ENCODE measurements around the gene SH2D7. TPM values are rescaled to one million over a fixed set of nuclear protein-coding genes. Genes with fewer than 3 reads are reported as not detected.

SH2D7 gene
- polyA plus RNA-seq, 3 donors, result 0.44 to 0.58 (median 0.55) TPM

DNA sequence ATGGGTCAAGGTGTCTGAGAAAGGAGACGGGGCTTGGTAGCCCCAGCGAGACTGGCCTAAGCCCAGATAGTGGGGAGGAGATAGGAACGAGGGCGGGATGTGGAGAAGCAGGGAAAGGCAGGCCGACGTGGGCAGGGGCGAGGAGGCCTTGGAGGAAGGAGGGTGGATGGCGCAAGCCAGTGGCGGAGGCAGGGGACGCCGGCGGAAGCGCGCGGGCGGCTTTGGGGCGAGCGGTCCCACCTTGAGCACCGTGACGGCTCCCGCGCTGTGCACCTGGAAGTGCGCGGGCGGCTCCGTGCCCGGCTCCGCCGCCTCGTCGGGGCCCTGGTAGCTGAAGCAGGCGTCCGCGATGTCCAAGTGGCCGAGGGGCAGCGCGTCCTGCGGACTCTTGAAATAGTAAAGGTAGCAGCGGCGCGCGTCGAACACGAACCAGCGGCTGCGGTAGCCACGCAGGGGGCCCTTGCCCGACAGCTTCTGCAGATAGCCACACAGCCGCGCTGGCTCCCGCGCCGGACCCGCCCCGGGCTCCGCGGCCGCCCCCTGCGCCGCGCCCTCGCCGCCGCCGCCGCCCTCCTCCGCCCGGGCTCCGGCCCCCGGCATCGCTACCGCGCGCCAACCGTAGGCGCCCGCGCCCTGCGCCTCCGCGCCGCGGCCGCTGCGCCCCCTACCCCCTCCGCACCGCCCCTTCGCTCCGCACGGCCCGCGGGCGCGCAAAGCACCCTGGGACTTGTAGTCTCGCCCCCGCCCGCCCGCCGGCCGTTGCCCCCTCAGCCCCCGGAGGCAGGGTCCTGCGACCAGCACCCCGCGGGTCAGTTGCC is 15.1 kb upstream of the SH2D7 start, which contains the start of gene TBC1D2B:
TSS of gene TBC1D2B (minus strand) at position 659 of the 818 bp plus-strand sequence. CDS start at position 600, 59 bp downstream.
- no peak for DNase-seq (ENCODE audit: low read depth in 3 of 3, low spot score in 2 of 3)

DNA sequence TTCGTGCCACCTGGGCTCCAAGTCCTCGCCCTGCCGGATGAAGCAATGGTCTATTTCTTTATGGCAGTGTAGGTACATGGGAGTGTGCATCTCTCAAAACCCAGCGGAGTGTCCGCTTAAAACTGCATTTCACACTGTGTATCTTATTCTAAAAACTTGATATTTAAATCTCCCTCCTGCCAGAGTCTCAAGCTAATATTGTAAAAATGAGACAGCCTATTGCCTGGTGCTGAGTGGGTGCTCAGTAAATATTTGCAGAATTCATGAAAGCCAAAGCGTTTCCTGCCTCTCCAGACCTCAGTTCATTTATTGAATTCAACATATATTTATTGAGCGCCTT is 14.5 kb upstream of the SH2D7 start:
- DNase-seq (ENCODE audit: low read depth in 3 of 3, low spot score in 2 of 3), result no peak

DNA sequence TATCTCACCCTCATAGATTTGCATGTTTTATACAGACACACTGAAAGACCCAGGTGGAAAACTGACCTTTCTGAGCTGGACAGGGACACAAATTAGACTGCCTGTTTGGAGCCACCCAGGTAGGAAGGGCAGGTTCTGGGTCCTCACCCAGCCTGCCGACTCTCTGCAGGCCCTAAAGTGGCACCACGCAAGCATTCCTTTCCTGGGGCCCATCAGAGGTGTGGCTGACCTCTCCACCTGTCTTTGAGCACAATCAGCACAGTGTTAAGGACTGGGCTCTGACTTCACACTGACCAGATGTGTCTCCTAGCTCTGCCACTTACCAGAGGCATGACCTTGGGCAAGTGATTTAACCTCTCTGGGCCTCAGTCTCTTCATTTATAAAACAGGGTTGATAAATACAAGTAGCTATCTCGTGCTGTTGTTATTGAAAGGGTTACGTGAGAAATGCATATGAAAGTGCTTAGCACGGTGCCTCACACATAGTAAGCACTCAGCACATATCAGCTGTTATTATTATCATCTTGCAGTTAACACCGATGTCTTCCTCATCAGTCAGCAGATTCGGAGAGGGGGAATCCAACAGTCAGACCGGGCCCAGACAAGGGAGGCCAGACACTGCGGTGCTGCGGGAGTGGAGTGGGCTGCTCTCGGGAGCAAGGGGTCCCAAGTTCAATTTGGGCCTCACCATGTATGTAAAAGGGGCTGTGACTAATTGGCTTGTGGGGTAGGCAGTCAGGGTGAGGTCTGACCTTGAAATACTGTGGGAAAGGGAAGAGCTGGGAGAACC is 12.9 kb upstream of the SH2D7 start:
- DNase-seq (ENCODE audit: low read depth in 3 of 3, low spot score in 2 of 3), result no peak

DNA sequence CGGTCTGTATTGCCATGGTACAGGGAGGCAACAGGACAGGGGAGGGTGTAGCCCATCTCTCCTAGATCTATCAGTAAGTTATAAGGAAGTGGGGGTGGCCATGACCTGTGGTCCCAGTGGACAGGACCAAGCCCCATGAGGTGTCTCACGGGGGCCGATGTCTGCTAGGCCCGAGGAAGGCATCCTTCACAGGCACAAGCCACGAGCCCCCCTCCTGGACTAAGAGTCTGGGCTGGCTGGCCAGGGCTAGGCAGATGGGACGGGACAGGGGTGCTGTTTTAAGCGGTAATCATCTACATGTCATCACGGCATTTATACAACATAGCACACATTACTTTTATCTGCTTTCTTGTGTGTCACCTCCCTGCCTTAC is 12.3 kb upstream of the SH2D7 start:
- DNase-seq (ENCODE audit: low read depth in 3 of 3, low spot score in 2 of 3), result no peak

DNA sequence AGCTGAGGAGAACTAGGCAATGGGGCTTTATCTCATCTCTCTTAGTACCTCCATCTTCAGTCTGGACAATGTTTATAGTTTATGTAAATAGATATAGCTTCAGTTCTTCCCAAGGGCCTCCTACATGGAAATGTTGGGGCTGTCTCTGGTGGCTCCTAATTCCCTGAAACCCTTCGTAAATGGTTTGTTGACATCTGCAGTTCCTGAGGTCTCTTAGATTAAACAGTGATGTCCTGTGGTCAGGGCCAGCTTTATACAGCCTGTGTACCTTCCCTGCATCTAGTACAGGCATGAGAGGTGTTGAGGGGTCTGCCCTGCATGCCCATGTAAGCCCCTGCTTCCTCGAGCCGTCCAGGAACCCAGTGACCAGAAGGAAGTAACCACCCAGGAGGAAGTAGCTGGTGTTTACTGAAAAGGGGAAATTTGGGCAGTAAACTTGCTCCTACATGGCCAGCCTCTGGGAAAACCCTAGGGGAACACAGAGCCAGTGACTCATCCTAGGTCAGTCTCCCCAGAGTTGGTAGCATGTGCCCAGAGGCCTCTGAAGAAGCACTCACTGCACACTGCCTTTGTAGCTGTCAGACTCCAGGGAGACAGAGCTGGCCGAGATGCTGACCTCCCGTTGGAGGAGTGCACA is 10.1 kb upstream of the SH2D7 start:
- DNase-seq (ENCODE audit: low read depth in 3 of 3, low spot score in 2 of 3), result no peak

DNA sequence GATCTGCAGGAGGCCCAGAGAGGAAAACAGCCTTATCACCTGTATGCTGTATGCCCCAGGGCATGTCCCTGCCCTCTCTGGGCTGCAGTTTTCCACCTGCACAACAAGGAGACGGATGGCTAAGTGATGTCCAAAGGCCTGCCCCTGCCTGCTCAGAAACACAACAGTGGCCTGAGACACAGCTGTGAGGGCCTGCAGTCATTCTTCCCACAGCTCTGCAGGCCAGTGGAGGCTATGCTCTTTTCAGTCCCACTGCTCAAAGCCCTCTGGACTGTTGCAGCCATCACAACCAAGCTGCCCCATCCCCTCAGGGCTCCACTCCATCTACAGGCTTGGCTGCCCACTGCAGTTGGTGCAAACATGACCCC is 9.6 kb upstream of the SH2D7 start:
- no peak for DNase-seq (ENCODE audit: low read depth in 3 of 3, low spot score in 2 of 3)

DNA sequence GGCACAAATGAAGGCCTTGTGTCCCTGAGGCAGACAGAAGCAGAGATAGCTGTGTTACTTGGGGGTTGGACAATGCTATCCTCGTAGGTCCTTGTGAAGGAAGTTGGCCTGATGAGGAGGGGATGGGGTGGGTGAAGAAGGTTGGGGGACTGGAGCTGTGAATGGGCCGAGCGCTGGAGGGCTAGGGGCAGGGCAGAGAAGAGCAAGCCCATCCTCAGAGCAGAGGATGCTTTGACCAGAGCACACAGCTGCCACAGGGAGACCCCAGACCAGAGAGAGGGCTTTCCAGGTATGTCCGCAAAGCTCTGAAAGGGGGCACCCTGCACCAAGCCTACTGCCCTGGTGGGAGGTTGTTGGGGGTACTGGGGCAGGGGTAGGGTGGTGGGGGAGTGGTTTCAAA is 9.2 kb upstream of the SH2D7 start:
- no peak for DNase-seq (ENCODE audit: low read depth in 3 of 3, low spot score in 2 of 3)

DNA sequence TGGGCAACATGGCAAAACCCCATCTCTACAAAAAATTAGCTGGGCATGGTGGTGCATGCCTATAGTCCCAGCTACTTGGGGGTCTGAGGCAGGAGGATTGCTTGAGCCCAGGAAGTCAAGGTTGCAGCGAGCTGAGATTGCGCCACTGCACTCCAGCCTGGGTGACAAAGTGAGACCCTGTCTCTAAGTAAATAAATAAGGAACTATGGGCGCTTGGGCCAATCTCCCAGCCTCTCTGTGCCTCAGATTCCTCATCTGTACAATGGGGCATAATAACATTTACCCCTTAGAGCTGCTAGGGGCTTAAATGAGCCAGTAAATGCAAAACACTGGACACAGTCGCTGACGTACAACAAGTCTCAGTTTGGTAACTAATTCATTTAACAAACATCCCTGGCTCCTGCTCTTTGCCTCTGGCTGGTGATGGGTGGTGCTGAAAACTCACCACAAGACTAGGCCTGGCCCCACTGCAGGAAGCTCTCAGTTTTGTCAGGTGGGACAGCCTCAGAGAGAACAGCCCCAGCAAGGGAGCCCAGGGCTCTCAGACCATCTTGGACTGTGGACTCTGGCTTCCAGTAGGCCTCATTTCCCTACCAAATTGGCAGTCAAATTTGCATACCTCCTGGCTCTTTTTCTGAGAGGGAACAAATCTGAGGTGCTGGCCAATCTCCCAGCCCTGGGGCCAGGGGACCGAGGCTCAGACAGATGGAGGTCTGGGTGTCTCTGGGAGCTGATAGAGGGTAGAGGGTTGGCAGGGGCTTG is 8.5 kb upstream of the SH2D7 start:
- DNase-seq (ENCODE audit: low read depth in 3 of 3, low spot score in 2 of 3), result no peak

DNA sequence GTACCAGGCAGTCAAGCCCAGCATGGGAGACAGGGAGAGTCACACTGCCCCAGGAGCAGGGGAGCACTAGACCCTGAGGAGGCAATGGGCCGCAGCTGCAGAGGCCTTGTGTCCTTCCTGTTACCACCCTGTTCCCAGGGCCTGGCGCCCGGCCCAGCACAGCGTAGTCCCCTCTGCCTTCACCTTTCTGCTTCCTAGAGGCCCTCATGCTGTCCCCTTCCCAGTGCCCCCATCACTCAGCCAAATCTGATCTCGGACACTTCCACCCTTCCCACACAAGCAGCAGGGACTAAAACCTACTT is 8.0 kb upstream of the SH2D7 start:
- DNase-seq (ENCODE audit: low read depth in 3 of 3, low spot score in 2 of 3), result no peak

DNA sequence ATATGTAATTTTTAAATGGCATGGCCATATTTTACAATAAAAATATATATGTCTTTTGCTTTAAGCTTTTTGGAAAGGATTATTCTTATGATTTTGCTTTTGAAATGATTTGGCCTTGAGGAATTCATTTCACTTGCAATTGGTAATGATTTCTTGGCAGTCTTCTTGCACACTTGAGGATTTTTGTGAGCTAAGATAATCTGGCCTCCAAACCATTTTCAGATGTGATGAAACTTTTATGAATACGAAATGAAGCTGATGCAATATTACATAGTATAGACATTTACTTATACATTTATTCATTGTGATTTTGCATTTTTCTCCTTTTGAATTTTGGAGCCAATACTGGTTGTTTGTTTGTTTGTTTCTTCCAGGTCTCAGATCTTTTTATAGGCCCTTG is 6.4 kb upstream of the SH2D7 start:
- no peak for DNase-seq (ENCODE audit: low read depth in 3 of 3, low spot score in 2 of 3)

DNA sequence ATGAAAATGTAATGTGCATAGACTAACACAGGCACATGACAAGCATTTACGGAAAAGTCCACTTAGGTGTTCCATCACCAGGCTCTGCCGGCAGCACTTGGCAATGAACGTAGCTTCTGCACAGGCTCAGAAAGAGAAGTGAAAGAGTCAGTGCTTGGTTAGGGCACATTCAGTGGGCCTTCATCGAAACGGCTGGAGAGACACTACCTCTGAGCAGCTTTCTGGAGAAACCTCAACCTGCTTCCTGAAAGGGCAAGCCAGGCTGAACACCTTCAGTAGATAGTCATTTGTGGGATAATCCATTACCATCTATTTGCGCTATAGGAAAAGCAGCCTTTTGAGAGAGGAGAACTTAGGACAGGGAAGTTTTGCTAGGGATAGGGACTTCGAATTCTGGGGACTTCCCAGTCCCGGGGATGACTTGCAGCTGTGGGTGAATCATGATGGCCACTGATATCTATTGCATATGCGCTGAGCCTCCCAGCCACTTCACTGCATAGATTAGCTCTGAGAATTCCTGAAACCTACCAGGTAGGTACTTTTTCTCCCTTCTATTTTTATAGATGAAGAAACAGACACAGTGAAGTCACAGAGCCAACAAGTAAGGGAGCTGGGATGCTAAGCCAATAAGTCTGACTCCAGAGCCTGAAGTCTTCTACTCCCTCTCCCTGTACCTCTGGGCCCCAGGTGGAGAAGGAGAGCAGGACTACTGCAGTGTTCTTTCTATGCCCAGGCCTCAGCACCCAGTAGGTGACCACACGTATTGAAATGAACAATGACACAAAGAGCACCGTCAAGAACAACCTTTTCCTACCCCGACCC is 4.2 kb upstream of the SH2D7 start:
- DNase-seq (ENCODE audit: low read depth in 3 of 3, low spot score in 2 of 3), result no peak

DNA sequence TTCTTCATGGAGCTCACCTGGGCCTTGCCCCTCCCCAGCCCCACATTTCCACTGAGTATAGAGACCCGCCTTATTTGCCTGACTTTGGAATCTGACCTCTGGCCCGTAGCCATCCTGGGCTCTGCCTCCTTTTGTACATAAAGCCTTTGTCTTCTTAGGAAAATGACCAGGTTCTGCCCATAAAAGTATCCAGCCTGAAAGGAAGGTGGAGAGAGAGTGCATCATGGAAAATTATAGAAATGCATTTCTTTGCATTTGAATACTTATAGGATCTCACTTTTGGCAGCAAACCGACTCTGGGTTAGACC is 3.6 kb upstream of the SH2D7 start:
- DNase-seq (ENCODE audit: low read depth in 3 of 3, low spot score in 2 of 3), result no peak

DNA sequence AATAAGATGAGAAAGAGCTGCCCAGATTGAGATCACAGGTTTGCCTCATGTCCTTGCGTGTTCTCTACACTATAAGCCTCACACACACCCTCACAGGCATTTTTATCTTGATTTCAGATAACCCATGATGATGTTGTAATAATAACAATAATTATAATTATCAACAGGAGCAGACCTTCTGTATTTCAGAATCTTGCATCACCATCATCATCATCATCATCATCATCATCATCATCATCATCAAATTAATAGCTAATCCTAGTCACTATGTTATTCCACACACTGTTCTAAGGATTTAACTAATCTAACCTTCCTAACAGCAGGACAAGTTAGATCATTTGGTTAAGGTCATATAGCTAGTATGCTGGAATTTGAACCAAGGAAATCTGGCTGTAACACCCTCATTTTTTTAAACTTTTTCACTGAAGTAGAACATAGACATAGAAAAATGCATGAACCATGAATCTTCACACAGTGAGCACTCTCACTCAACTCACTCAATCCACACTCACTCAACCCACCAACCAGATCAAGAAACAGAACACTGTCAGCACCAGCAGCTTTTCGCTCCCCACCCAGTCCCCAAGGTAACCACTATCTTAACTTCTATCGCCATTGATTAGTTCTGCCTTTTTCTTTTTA is 1.8 kb upstream of the SH2D7 start:
- DNase-seq (ENCODE audit: low read depth in 3 of 3, low spot score in 2 of 3), result no peak

DNA sequence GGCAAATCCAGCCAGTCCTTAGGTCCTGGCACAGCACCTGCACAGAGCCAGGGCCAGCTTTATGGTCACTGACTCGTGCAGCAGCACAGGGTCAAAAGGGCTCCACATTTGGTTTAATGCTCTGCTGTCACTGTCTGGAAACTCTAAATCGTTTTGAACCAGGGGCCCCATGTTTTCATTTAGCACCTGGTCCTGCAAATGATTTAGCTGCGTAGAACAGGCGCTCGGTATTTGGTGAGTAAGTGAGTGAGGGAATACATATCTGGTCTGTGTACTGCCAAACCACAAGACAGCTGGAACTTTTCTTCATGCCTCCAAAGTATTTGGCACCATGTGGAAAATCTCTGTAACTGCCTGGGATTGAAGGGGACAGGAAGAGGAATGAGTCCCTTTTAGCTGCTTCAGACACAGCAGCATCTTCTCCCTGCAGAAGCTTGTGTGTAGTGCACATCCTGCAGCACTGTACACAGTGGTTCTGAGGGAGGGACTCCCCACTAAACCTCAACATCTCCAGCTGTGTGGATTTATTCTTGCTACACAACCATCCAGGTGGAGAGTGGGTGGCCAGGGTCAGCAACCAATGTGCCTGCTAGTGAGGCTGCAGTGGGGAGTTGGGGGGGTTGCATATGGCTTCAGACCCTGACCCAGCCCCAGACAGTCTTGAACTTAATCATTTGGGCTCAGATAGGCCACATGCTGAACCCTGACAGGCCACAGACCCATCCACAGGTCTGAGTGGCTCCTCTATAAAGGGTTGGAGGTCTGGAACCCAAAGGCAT is 1.1 kb downstream of the SH2D7 start:
- peak in 1 of 3 donors; percentile 61 for DNase-seq (ENCODE audit: low read depth in 3 of 3, low spot score in 2 of 3)

DNA sequence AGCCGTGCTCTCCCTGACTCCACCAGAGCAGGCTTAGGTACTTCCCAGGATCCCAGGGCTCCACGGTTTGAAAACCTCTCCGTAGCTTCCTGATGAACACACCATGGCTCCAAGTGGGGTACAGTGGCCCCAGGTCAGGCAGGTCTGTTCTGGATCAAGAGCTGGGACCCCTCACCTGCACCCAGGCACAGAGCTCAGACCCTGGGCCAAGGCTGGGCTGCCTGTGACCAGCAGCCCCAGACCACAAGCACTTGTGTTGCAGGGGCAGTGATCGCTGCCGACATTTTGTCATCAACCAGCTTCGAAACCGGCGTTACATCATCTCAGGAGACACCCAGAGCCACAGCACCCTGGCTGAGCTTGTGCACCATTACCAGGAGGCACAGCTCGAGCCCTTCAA is 5.3 kb downstream of the SH2D7 start:
- no peak for DNase-seq (ENCODE audit: low read depth in 3 of 3, low spot score in 2 of 3)

DNA sequence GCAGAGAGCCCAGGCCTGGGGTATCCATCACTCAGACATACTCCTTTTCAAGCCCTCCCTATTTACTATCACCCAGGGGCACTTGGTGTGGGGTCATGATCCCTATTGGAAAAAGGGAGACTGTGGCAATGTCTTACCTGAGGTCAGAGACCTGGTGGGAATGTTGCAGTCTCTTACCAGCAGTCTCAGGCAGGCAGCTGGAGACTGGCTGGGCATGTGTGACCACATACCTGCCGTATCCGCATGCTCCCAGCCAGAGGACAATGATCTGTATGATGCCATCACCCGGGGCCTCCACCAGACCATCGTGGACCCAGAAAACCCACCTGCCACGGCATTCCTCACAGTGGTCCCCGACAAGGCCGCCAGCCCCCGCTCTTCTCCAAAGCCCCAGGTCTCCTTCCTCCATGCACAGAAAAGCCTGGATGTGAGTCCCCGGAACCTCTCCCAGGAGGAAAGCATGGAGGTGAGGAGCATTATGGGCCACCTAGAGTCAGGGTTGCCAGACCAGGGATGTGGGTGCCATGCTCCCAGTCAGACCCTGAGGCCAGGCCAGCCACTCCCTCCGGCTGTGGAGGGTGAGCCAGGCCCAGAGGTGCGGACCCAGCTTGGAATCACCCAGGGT is 5.9 kb downstream of the SH2D7 start:
- no peak for DNase-seq (ENCODE audit: low read depth in 3 of 3, low spot score in 2 of 3)

DNA sequence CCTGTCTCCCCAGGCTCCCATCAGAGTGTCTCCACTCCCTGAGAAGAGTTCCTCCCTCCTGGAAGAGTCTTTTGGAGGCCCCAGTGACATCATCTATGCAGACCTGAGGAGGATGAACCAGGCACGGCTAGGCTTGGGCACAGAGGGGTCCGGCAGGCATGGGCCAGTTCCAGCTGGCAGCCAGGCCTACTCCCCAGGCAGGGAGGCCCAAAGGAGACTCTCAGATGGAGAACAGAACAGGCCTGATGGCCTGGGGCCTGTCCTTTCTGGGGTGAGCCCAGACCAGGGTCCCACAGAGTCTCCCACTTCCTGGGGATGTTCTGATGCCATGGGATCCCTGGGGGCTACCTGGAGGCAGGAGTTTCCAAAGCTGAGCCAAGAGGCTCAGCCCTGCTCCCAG is 8.5 kb downstream of the SH2D7 start:
- DNase-seq (ENCODE audit: low read depth in 3 of 3, low spot score in 2 of 3), result no peak

DNA sequence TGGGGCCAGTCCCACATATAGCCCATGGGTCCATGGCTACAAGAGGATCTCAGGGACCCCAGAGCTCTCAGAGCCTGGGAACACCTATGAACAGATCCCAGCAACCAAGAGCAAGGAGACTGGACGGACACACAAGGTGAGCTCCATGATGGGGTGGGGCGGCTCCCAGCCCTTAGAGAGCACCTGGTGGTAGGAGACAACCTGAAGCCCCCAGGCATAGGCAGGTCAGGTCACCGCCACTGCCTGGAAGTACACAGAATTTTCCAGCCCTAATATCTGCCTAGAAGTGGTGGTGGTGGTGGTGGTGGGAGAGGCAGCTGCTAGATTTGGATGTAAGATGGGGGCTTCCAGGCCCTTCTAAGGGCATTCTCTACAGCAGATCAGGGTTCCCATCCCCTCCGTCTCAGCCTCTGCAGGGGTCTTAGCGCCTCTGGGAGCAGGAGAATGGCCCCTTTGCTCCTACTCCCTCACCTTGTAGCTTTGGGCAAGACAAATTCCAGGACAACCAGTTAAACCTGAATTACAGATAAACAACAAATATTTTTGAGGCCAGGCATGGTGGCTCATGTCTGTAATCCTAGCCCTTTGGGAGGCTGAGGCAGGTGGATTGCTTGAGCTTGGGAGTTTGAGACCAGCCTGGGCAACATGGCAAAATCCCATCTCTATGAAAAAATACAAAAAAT is 9.2 kb downstream of the SH2D7 start:
- DNase-seq (ENCODE audit: low read depth in 3 of 3, low spot score in 2 of 3), result no peak

All from right renal cortex interstitium (tissue), 3 donors.